ENCODE results near the gene PDGFD. TPM values are rescaled to one million over a fixed set of nuclear protein-coding genes. Genes with fewer than 3 reads are reported as not detected.

The PDGFD gene
- total RNA-seq (ENCODE audit: unreplicated experiment): 17.2 TPM
- long read RNA-seq, transcript PDGFD-202 (7 exons, 3,801 nt): major isoform, 7 of 7 reads
- long read RNA-seq, partial matches to known transcripts: 0 of 7 reads
- long read RNA-seq, other reads (novel, unspliced or antisense): 0 of 7 reads

DNA sequence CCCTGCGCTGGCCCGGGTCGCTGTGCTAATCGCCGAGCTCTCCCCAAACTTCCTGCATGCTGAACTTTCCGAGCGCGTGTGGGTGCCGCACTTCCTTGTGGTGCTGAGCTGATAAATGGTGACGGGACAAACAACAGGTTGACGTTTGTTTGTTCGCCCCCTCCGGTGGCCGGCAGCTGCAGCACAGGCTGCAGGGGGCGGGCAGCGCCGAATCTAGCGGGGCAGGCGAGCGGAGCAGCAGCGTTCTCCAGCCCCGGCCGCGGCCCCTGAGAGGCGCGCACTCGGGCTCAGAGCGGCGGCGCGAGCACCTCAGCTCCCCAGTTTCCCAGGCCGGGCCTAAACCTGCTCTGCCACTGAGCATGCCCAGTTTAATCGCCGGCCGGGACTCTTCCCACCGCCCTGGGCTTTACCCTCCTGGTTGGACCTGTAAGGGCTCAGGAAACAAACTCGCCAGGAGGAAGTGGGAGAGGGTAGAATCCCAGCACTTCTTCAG, at the start of gene PDGFD:
PDGFD (minus strand) TSS at position 120 of the 493 bp plus-strand sequence.
- no peaks in the 10 kb centered on the region for H3K36me3 Mint-ChIP-seq (ENCODE audit: low read depth, unreplicated experiment)
- H3K27me3 Mint-ChIP-seq (ENCODE audit: unreplicated experiment): peaks cover 6% of the 10 kb centered on the region
- DNase-seq (ENCODE audit: low spot score): peak; percentile 85
- H3K4me3 Mint-ChIP-seq (ENCODE audit: unreplicated experiment): peak within 1 kb of the TSS; percentile 97
- peak within 1 kb of the TSS; percentile 68 for H3K27ac Mint-ChIP-seq (ENCODE audit: unreplicated experiment)
- TF ChIP-seq, protein P1, sequence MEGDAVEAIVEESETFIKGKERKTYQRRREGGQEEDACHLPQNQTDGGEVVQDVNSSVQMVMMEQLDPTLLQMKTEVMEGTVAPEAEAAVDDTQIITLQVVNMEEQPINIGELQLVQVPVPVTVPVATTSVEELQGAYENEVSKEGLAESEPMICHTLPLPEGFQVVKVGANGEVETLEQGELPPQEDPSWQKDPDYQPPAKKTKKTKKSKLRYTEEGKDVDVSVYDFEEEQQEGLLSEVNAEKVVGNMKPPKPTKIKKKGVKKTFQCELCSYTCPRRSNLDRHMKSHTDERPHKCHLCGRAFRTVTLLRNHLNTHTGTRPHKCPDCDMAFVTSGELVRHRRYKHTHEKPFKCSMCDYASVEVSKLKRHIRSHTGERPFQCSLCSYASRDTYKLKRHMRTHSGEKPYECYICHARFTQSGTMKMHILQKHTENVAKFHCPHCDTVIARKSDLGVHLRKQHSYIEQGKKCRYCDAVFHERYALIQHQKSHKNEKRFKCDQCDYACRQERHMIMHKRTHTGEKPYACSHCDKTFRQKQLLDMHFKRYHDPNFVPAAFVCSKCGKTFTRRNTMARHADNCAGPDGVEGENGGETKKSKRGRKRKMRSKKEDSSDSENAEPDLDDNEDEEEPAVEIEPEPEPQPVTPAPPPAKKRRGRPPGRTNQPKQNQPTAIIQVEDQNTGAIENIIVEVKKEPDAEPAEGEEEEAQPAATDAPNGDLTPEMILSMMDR (IDR thresholded peaks at IDR 0.05; ENCODE audit: unreplicated experiment): peak; percentile 20
- no peaks in the 10 kb centered on the region for H3K9me3 Mint-ChIP-seq (ENCODE audit: unreplicated experiment)
- peaks cover 23% of the 10 kb centered on the region for H3K4me1 Mint-ChIP-seq (ENCODE audit: unreplicated experiment)

DNA sequence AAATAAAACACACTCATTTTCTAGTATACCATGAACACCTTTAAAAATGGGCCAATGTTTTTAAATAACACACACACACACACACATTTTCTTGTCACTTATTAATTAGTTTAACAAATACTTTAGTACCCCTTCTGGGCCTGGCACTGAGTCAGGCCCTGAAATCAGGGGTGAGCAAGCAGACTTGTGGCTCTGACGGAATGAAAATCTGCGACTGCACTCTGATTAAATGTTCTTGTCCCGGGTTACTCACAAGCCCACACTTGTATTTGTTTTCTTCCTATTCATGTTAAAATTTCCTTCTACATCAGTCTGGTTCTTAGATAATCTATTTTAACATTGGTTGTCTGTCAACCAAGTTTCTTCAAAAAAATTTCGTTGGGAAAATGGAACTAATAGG, 43.0 kb upstream of the PDGFD start:
- no peaks in the 10 kb centered on the region for H3K36me3 Mint-ChIP-seq (ENCODE audit: low read depth, unreplicated experiment)
- DNase-seq (ENCODE audit: low spot score): no peak
- no peak overlapping the region for H3K4me3 Mint-ChIP-seq (ENCODE audit: unreplicated experiment)
- peaks cover 3% of the 10 kb centered on the region for H3K27me3 Mint-ChIP-seq (ENCODE audit: unreplicated experiment)
- H3K27ac Mint-ChIP-seq (ENCODE audit: unreplicated experiment): no peak overlapping the region
- no peaks in the 10 kb centered on the region for H3K9me3 Mint-ChIP-seq (ENCODE audit: unreplicated experiment)
- H3K4me1 Mint-ChIP-seq (ENCODE audit: unreplicated experiment): no peaks in the 10 kb centered on the region
- TF ChIP-seq, protein P1 (IDR thresholded peaks at IDR 0.05; ENCODE audit: unreplicated experiment): no peak

DNA sequence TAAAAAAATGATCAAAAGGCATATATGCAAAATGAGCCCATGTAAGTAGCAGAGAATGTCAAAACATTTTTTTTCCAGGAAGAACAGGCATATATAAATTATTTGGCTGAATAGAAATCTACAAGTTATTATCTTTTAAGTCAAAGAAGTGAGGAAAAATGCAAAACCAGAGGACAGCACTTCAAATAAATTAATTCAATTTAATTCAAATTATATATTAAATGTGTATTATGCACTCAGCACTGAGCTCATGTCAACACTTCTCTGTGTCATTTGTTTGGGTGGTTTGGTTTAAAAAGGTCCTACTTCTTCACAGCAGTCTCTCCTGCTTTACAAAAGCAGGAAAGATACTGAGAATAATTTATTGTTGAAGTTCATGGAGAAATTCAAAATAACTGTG, 41.9 kb upstream of the PDGFD start:
- Mint-ChIP-seq H3K4me3 (ENCODE audit: unreplicated experiment) (no peak overlapping the region), H3K27ac (ENCODE audit: unreplicated experiment) (no peak overlapping the region), H3K27me3 (ENCODE audit: unreplicated experiment) (no peaks in the 10 kb centered on the region), H3K36me3 (ENCODE audit: low read depth, unreplicated experiment) (no peaks in the 10 kb centered on the region), H3K9me3 (ENCODE audit: unreplicated experiment) (no peaks in the 10 kb centered on the region), H3K4me1 (ENCODE audit: unreplicated experiment) (no peaks in the 10 kb centered on the region)
- TF ChIP-seq, protein P1 (IDR thresholded peaks at IDR 0.05; ENCODE audit: unreplicated experiment): no peak
- no peak for DNase-seq (ENCODE audit: low spot score)

DNA sequence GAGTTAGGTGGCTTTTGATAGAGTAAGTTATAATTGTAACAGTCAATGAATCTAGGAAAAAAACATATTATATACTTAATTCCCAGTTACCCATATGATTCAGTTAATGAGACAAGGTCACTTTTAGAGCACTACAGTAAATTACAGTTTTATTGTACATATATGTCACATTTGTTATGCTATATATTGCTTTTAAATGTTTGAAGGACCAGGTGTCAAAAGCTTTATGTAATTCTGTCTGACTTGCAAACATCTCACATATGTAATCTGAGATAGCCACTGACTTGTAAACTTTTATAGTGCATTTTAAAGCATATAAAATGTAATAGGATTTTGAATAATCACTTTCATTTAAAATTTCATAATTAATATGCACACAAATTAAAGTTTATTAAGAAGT, 36.7 kb upstream of the PDGFD start:
- H3K36me3 Mint-ChIP-seq (ENCODE audit: low read depth, unreplicated experiment): no peaks in the 10 kb centered on the region
- H3K4me1 Mint-ChIP-seq (ENCODE audit: unreplicated experiment): no peaks in the 10 kb centered on the region
- H3K27ac Mint-ChIP-seq (ENCODE audit: unreplicated experiment): no peak overlapping the region
- H3K27me3 Mint-ChIP-seq (ENCODE audit: unreplicated experiment): no peaks in the 10 kb centered on the region
- no peaks in the 10 kb centered on the region for H3K9me3 Mint-ChIP-seq (ENCODE audit: unreplicated experiment)
- no peak for DNase-seq (ENCODE audit: low spot score)
- TF ChIP-seq, protein P1 (IDR thresholded peaks at IDR 0.05; ENCODE audit: unreplicated experiment): no peak
- H3K4me3 Mint-ChIP-seq (ENCODE audit: unreplicated experiment): no peak overlapping the region

DNA sequence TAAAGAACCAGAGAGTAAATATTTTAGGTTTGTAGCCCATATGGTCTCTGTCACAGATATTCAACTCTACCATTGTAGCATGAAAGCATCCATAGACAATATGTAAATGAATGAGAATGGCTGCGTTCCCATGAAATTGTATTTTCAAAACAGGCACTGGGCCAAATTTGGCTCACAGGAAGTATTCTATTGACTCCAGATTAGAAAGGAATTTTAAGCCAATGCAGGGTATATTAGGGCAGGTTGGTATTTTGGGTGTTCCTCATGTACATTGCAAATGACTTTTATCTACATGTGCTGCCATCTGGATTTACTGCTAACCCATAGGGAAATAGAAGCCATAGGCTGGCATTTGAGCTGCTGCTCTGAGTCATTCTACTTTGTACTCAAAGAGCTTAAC, 35.1 kb upstream of the PDGFD start:
- Mint-ChIP-seq H3K27me3 (ENCODE audit: unreplicated experiment) (no peaks in the 10 kb centered on the region), H3K36me3 (ENCODE audit: low read depth, unreplicated experiment) (no peaks in the 10 kb centered on the region)

More for the DNA sequence above, 35.1 kb upstream of the PDGFD start:
- H3K9me3 Mint-ChIP-seq (ENCODE audit: unreplicated experiment): no peaks in the 10 kb centered on the region
- H3K4me3 Mint-ChIP-seq (ENCODE audit: unreplicated experiment): no peak overlapping the region
- H3K27ac Mint-ChIP-seq (ENCODE audit: unreplicated experiment): no peak overlapping the region
- DNase-seq (ENCODE audit: low spot score): no peak
- H3K4me1 Mint-ChIP-seq (ENCODE audit: unreplicated experiment): no peaks in the 10 kb centered on the region
- TF ChIP-seq, protein P1 (IDR thresholded peaks at IDR 0.05; ENCODE audit: unreplicated experiment): no peak
